HG02678 (cell line): Measurements from ENCODE around the gene DNAH1.
"Not testable (repeated sequence)": the region's sequence is repeated elsewhere in the genome, so short reads cannot be mapped to it uniquely, and the experiment has no call there.

Experiments
- ATAC-seq: cut with Tn5 transposase; IDR thresholded peaks from one replicate; pipeline ENCODE4 v1.9.1; 2021; ENCODE audit warnings: mild to moderate bottlenecking, moderate library complexity; ENCODE audit not compliant: unreplicated experiment

Gene DNAH1

GRCh38 chr3:52331091-52331490 lies 15.0 kb downstream of the DNAH1 start:
- ATAC-seq, result no peak

GRCh38 chr3:52331906-52332305 lies 15.8 kb downstream of the DNAH1 start:
- no peak for ATAC-seq

GRCh38 chr3:52333869-52334557 lies 17.9 kb downstream of the DNAH1 start:
- no peak for ATAC-seq

- not testable (repeated sequence) for ATAC-seq
These were observed 22.0 kb downstream of the DNAH1 start for GRCh38 chr3:52338131-52338530.

- no peak for ATAC-seq
These were observed 23.5 kb downstream of the DNAH1 start for GRCh38 chr3:52339612-52340011.

- no peak for ATAC-seq
These were observed 25.0 kb downstream of the DNAH1 start for GRCh38 chr3:52341123-52341522.

- ATAC-seq, result no peak
These were observed 28.0 kb downstream of the DNAH1 start for GRCh38 chr3:52343946-52344600.

GRCh38 chr3:52345521-52346109 lies 29.5 kb downstream of the DNAH1 start:
- no peak for ATAC-seq

- ATAC-seq, result no peak
These were observed 30.8 kb downstream of the DNAH1 start for GRCh38 chr3:52346623-52347530.

- ATAC-seq, result no peak
These were observed 31.9 kb downstream of the DNAH1 start for GRCh38 chr3:52347716-52348635.

GRCh38 chr3:52349131-52349530 lies 33.0 kb downstream of the DNAH1 start:
- ATAC-seq, result no peak

- no peak for ATAC-seq
These were observed 33.7 kb downstream of the DNAH1 start for GRCh38 chr3:52349611-52350395.

GRCh38 chr3:52350416-52350815 lies 34.3 kb downstream of the DNAH1 start:
- ATAC-seq, result no peak

GRCh38 chr3:52350981-52351761 lies 35.1 kb downstream of the DNAH1 start:
- no peak for ATAC-seq

GRCh38 chr3:52351762-52352368 lies 35.7 kb downstream of the DNAH1 start:
- ATAC-seq, result no peak

- ATAC-seq, result no peak
These were observed 36.4 kb downstream of the DNAH1 start for GRCh38 chr3:52352566-52352965.

GRCh38 chr3:52353291-52353855 lies 37.3 kb downstream of the DNAH1 start:
- no peak for ATAC-seq

GRCh38 chr3:52354676-52355075 lies 38.6 kb downstream of the DNAH1 start:
- no peak for ATAC-seq
